HCT116 (cell line): ENCODE results near the gene ZP3. TPM values are rescaled to one million over a fixed set of nuclear protein-coding genes. Genes with fewer than 3 reads are reported as not detected.
"Not testable (repeated sequence)": the region's sequence is repeated elsewhere in the genome, so short reads cannot be mapped to it uniquely, and the experiment has no call there.

Source experiments
- ATAC-seq: fragments of 200-7000 bp; cut with Tn5 transposase; 2 replicates; pipeline ENCODE4 v1.9.1; 2020; ENCODE audit warnings: mild to moderate bottlenecking, moderate library complexity
- BruUV-seq: library from RNA; stranded (reverse); fragments of 400-500 nt; replicated peaks from 2 replicates; lab custom pipeline; 2021; lab: Mats Ljungman, UMichigan
- CTCF ChIA-PET: fragments of 300-600 bp; sonication (Branson Sonifier 250); formaldehyde crosslinking; loops from one replicate; lab custom pipeline; 2021; ENCODE audit warnings: antibody characterized with exemption; lab: Charles Lee
- POLR2A ChIA-PET: fragments of 300-600, 350-600 bp; sonication (Branson Sonifier 250); formaldehyde crosslinking; loops from one replicate; lab custom pipeline; 2021; ENCODE audit warnings: antibody characterized with exemption; lab: Charles Lee
- RAD21 ChIA-PET, 2 experiments: fragments of 300-600 bp; sonication (Branson Sonifier 250); formaldehyde crosslinking; loops; one replicate each; lab custom pipeline; 2023; ENCODE audit warnings: low total read pairs in 2 of 2; ENCODE audit not compliant: uncharacterized antibody in 2 of 2, unreplicated experiment in 2 of 2, low non-redundant PET in 1 of 2; lab: Charles Lee
- DNase-seq: peaks from one replicate; pipeline ENCODE4 v3.0.0-alpha.2; 2010; ENCODE audit warnings: low read depth, low spot score
- H2AFZ ChIP-seq: fragments of 200-600 bp; shearing (Covaris generic), sonication (generic); 2 replicates; pipeline ENCODE4 v1.6.1; 2017; ENCODE audit warnings: low read depth, mixed run types, mixed read lengths, antibody characterized with exemption, low read length; ENCODE audit not compliant: poor library complexity, severe bottlenecking
- H3K27ac ChIP-seq: 2 replicates; pipeline ENCODE4 v1.5.1; 2012; ENCODE audit warnings: low read depth, low read length
- H3K27me3 ChIP-seq: fragments of 200-600 bp; sonication (generic); 2 replicates; pipeline ENCODE4 v1.6.1; 2016; ENCODE audit warnings: mixed run types, low read length, mixed read lengths; ENCODE audit not compliant: insufficient read depth
- H3K36me3 ChIP-seq, 2 experiments: fragments of 200-500 bp in 1 of 2; fragments of 200-600 bp in 1 of 2; sonication (Bioruptor generic) in 1 of 2; sonication (generic) in 1 of 2; 2 replicates each; pipeline versions ENCODE4 v1.5.1 to v1.6.1; 2014 to 2016; ENCODE audit warnings: low read length in 2 of 2, inconsistent platforms in 1 of 2, mixed read lengths in 1 of 2, mixed run types in 1 of 2; ENCODE audit not compliant: insufficient read depth in 2 of 2, control insufficient read depth in 1 of 2
- H3K4me1 ChIP-seq, 2 experiments: fragments of 200-600 bp in 1 of 2; sonication (generic) in 1 of 2; 2 replicates each; pipeline versions ENCODE4 v1.5.1 to v1.6.1; 2012 to 2017; ENCODE audit warnings: low read length in 2 of 2, inconsistent platforms in 1 of 2, mild to moderate bottlenecking in 1 of 2, mixed read lengths in 1 of 2, mixed run types in 1 of 2, moderate library complexity in 1 of 2; ENCODE audit not compliant: insufficient read depth in 2 of 2, control insufficient read depth in 1 of 2
- H3K4me2 ChIP-seq: fragments of 200-600 bp; sonication (generic); 2 replicates; pipeline ENCODE4 v1.6.1; 2017; ENCODE audit warnings: mixed run types, low read length, mixed read lengths
- H3K4me3 ChIP-seq, 2 experiments: fragments of 200-600 bp in 1 of 2; sonication (generic) in 1 of 2; replicated peaks in 1 of 2; 2 replicates each; pipeline ENCODE4 v1.5.1; 2011 to 2016; ENCODE audit warnings: low read length in 2 of 2, control low read depth in 1 of 2, low read depth in 1 of 2, mild to moderate bottlenecking in 1 of 2, mixed read lengths in 1 of 2, mixed run types in 1 of 2
- H3K79me2 ChIP-seq: fragments of 200-600 bp; sonication (generic); 2 replicates; pipeline ENCODE4 v1.6.1; 2017; ENCODE audit warnings: mild to moderate bottlenecking, mixed run types, low read length, moderate library complexity, mixed read lengths; ENCODE audit not compliant: insufficient read depth
- H3K9ac ChIP-seq: fragments of 200-600 bp; sonication (generic); 2 replicates; pipeline ENCODE4 v1.6.1; 2016; ENCODE audit warnings: low read length, mixed read lengths
- H3K9me2 ChIP-seq: fragments of 200-600 bp; sonication (generic), shearing (Covaris generic); 2 replicates; pipeline ENCODE4 v1.6.1; 2017; ENCODE audit warnings: mixed run types, mild to moderate bottlenecking, moderate library complexity; ENCODE audit not compliant: insufficient read depth
- H3K9me3 ChIP-seq, 2 experiments: fragments of 200-500 bp in 1 of 2; fragments of 200-600 bp in 1 of 2; sonication (Bioruptor generic) in 1 of 2; sonication (generic) in 1 of 2; 2 replicates each; pipeline ENCODE4 v1.6.1; 2014 to 2017; ENCODE audit warnings: low read length in 2 of 2, mixed read lengths in 2 of 2, inconsistent platforms in 1 of 2, low read depth in 1 of 2, mild to moderate bottlenecking in 1 of 2, mixed run types in 1 of 2, moderate library complexity in 1 of 2; ENCODE audit not compliant: control insufficient read depth in 1 of 2, insufficient read depth in 1 of 2
- H4K20me1 ChIP-seq: fragments of 200-600 bp; sonication (generic), shearing (Covaris generic); 2 replicates; pipeline ENCODE4 v1.6.1; 2017; ENCODE audit warnings: mixed run types, mild to moderate bottlenecking, moderate library complexity; ENCODE audit not compliant: insufficient read depth
- EZH2 ChIP-seq: fragments of 200-600 bp; sonication (generic); IDR thresholded peaks from 2 replicates; pipeline ENCODE4 v1.6.1; 2017; ENCODE audit warnings: antibody characterized with exemption, mixed run types
- POLR2A ChIP-seq: IDR thresholded peaks from 2 replicates; pipeline ENCODE4 v1.7.0; 2011; ENCODE audit warnings: borderline replicate concordance; ENCODE audit not compliant: insufficient read depth, insufficient read length; ENCODE audit errors: extremely low read depth
- SP1 ChIP-seq: IDR thresholded peaks from 2 replicates; pipeline ENCODE4 v1.6.1; 2012; ENCODE audit warnings: low read depth
- intact Hi-C: fragments of 100-400 bp; cut with micrococcal nuclease; formaldehyde crosslinking; loops from 2 replicates; pipeline ENCODE4 v1.10.0; 2022
- total RNA-seq: library from RNA; stranded (reverse); gene quantifications from one replicate; pipeline ENCODE4 v1.2.1, GENCODE V29; 2021; ENCODE audit not compliant: unreplicated experiment

Gene ZP3
- total RNA-seq, 1 experiment from 2014 or later, result 23.4 TPM

GRCh38 chr7:76394957-76395356 is 29.8 kb upstream of the ZP3 start:
- no peak for TF ChIP-seq SP1
- TF ChIP-seq POLR2A, result no peak
- no peak for TF ChIP-seq EZH2
- H3K9ac ChIP-seq, result no peak overlapping the region
- no peaks in the 10 kb centered on the region for H3K9me3 ChIP-seq
- H3K4me2 ChIP-seq, result no peak overlapping the region
- no peak overlapping the region for H3K27ac ChIP-seq
- CTCF ChIA-PET, result no interaction called here
- BruUV-seq, result no TSS peak
- no peaks in the 10 kb centered on the region for H3K36me3 ChIP-seq
- DNase-seq (no peak), ATAC-seq (no peak)
- H3K27me3 ChIP-seq, result no peaks in the 10 kb centered on the region
- H3K4me1 ChIP-seq, result peaks cover 23 to 53% of the 10 kb centered on the region in 2 experiments
- H3K79me2 ChIP-seq, result no peaks in the 10 kb centered on the region; the same call in 1 of the 2 replicates
- H4K20me1 ChIP-seq, result no peaks in the 10 kb centered on the region
- POLR2A ChIA-PET, result no interaction called here
- RAD21 ChIA-PET, result no interaction called here
- H3K9me2 ChIP-seq, result no peaks in the 10 kb centered on the region
- no peak overlapping the region for H3K4me3 ChIP-seq
- intact Hi-C loops, result no loop called here
- no peak overlapping the region for H2AFZ ChIP-seq

DNA sequence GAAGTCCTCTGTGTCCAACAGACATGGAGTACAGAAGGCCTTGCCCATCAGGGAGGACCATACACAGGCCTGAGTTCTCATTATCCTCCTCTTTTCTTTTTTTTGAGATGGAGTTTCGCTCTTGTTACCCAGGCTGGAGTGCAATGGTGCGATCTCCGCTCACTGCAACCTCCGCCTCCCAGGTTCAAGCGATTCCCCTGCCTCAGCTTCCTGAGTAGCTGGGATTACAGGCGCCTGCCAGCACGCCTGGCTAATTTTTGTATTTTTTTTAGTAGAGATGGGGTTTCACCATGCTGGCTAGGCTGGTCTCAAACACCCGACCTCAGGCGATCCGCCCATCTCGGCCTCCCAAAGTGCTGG is 29.2 kb upstream of the ZP3 start:
- peaks cover 23 to 53% of the 10 kb centered on the region in 2 experiments for H3K4me1 ChIP-seq
- H3K9me2 ChIP-seq, CTCF ChIA-PET, H3K4me3 ChIP-seq, intact Hi-C loops, H2AFZ ChIP-seq, H3K9me3 ChIP-seq, H3K79me2 ChIP-seq, H3K27ac ChIP-seq, ATAC-seq, H3K27me3 ChIP-seq, DNase-seq, POLR2A ChIA-PET, H3K36me3 ChIP-seq, H4K20me1 ChIP-seq, H3K9ac ChIP-seq, BruUV-seq, RAD21 ChIA-PET, H3K4me2 ChIP-seq: not testable (repeated sequence)
